ENCODE results near the gene STX4. TPM values are rescaled to one million over a fixed set of nuclear protein-coding genes. Genes with fewer than 3 reads are reported as not detected.

The STX4 gene
- total RNA-seq, 1 experiment from 2014 or later, result 65.2 TPM

DNA sequence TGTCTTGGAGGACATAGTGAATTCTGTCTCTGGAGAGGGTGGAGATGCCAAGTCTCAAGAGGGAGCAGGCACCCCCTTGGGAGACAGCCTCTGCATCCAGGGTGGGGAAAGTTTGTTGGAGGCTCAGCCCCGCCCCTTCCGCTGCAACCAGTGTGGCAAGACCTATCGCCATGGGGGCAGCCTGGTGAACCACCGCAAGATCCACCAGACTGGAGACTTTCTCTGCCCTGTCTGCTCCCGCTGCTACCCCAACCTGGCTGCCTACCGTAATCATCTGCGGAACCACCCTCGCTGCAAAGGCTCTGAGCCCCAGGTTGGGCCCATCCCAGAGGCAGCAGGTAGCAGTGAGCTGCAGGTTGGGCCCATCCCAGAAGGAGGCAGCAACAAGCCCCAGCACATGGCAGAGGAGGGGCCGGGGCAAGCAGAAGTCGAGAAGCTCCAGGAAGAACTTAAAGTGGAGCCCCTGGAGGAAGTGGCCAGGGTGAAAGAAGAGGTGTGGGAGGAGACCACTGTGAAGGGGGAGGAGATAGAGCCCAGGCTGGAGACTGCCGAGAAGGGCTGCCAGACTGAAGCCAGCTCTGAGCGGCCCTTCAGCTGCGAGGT lies 46.1 kb downstream of the STX4 start:
- DNase-seq (ENCODE audit: low read depth, low spot score) (no peak), ATAC-seq (no peak)
- Histone ChIP-seq H3K36me3 (ENCODE audit: control insufficient read depth, insufficient read depth, low read length) (peaks cover 4% of the 10 kb centered on the region), H3K4me1 (ENCODE audit: control insufficient read depth, insufficient read depth, low read length) (0 out of 2 replicates have a peak, but pooled peaks cover 4% of the 10 kb centered on the region), H3K9me3 (ENCODE audit: control insufficient read depth, insufficient read depth, low read depth, low read length) (no peaks in the 10 kb centered on the region), H3K27me3 (ENCODE audit: control insufficient read depth, insufficient read depth, low read length) (no peaks in the 10 kb centered on the region), H3K4me3 (ENCODE audit: low read depth in 2 of 2, low read length in 2 of 2) (no peak overlapping the region), H3K27ac (ENCODE audit: low read length) (no peak overlapping the region)
- intact Hi-C loops (cut with micrococcal nuclease; ENCODE audit: unreplicated experiment), result no loop called here
- POLR2A ChIA-PET, result no interaction called here
- CTCF ChIA-PET, result no interaction called here
- TF ChIP-seq SIN3A (IDR thresholded peaks at IDR 0.05; ENCODE audit: borderline replicate concordance, insufficient read depth, low read depth, low read length) (no peak), TCF7L2 (IDR thresholded peaks at IDR 0.05; ENCODE audit: low read depth, low read length) (no peak), POLR2AphosphoS5 (IDR thresholded peaks at IDR 0.05; ENCODE audit: low read depth, low read length) (no peak)
- TF ChIP-seq, protein P1, sequence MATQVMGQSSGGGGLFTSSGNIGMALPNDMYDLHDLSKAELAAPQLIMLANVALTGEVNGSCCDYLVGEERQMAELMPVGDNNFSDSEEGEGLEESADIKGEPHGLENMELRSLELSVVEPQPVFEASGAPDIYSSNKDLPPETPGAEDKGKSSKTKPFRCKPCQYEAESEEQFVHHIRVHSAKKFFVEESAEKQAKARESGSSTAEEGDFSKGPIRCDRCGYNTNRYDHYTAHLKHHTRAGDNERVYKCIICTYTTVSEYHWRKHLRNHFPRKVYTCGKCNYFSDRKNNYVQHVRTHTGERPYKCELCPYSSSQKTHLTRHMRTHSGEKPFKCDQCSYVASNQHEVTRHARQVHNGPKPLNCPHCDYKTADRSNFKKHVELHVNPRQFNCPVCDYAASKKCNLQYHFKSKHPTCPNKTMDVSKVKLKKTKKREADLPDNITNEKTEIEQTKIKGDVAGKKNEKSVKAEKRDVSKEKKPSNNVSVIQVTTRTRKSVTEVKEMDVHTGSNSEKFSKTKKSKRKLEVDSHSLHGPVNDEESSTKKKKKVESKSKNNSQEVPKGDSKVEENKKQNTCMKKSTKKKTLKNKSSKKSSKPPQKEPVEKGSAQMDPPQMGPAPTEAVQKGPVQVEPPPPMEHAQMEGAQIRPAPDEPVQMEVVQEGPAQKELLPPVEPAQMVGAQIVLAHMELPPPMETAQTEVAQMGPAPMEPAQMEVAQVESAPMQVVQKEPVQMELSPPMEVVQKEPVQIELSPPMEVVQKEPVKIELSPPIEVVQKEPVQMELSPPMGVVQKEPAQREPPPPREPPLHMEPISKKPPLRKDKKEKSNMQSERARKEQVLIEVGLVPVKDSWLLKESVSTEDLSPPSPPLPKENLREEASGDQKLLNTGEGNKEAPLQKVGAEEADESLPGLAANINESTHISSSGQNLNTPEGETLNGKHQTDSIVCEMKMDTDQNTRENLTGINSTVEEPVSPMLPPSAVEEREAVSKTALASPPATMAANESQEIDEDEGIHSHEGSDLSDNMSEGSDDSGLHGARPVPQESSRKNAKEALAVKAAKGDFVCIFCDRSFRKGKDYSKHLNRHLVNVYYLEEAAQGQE (IDR thresholded peaks at IDR 0.05; ENCODE audit: insufficient read depth in 1 of 2, low read depth in 2 of 2, low read length in 1 of 2), result no peak
- TF ChIP-seq, protein P2, sequence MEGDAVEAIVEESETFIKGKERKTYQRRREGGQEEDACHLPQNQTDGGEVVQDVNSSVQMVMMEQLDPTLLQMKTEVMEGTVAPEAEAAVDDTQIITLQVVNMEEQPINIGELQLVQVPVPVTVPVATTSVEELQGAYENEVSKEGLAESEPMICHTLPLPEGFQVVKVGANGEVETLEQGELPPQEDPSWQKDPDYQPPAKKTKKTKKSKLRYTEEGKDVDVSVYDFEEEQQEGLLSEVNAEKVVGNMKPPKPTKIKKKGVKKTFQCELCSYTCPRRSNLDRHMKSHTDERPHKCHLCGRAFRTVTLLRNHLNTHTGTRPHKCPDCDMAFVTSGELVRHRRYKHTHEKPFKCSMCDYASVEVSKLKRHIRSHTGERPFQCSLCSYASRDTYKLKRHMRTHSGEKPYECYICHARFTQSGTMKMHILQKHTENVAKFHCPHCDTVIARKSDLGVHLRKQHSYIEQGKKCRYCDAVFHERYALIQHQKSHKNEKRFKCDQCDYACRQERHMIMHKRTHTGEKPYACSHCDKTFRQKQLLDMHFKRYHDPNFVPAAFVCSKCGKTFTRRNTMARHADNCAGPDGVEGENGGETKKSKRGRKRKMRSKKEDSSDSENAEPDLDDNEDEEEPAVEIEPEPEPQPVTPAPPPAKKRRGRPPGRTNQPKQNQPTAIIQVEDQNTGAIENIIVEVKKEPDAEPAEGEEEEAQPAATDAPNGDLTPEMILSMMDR (IDR thresholded peaks at IDR 0.05), result no peak
- no TSS peak for BruUV-seq (replicated peaks)
- in situ Hi-C loops (cut with HindIII; ENCODE audit: low pct_unique_long_range_greater_than_20kb, low sequenced_read_pairs), result no loop called here

DNA sequence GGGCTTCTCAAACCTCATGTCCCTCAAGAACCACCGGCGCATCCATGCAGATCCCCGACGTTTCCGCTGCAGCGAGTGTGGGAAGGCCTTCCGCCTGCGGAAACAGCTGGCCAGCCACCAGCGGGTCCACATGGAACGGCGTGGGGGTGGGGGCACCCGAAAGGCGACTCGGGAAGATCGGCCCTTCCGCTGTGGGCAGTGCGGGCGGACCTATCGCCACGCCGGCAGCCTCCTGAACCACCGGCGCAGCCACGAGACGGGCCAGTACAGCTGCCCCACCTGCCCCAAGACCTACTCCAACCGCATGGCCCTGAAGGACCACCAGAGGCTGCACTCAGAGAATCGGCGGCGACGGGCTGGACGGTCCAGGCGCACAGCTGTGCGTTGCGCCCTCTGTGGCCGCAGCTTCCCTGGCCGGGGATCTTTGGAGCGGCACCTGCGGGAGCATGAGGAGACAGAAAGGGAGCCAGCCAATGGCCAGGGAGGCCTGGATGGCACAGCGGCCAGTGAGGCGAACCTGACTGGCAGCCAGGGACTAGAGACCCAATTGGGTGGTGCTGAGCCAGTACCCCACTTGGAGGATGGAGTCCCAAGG lies 46.8 kb downstream of the STX4 start:
- Histone ChIP-seq H3K4me1 (ENCODE audit: control insufficient read depth, insufficient read depth, low read length) (0 out of 2 replicates have a peak, but pooled peaks cover 1% of the 10 kb centered on the region), H3K4me3 (ENCODE audit: low read depth in 2 of 2, low read length in 2 of 2) (no peak overlapping the region), H3K36me3 (ENCODE audit: control insufficient read depth, insufficient read depth, low read length) (no peaks in the 10 kb centered on the region; the same call in none of the 2 replicates), H3K9me3 (ENCODE audit: control insufficient read depth, insufficient read depth, low read depth, low read length) (no peaks in the 10 kb centered on the region), H3K27me3 (ENCODE audit: control insufficient read depth, insufficient read depth, low read length) (no peaks in the 10 kb centered on the region), H3K27ac (ENCODE audit: low read length) (no peak overlapping the region)
- in situ Hi-C loops (cut with HindIII; ENCODE audit: low pct_unique_long_range_greater_than_20kb, low sequenced_read_pairs) (no loop called here), intact Hi-C loops (cut with micrococcal nuclease; ENCODE audit: unreplicated experiment) (no loop called here)
- CTCF ChIA-PET, result no interaction called here
- POLR2A ChIA-PET, result no interaction called here
- DNase-seq (ENCODE audit: low read depth, low spot score) (no peak), ATAC-seq (no peak)
- BruUV-seq (replicated peaks), result no TSS peak
- TF ChIP-seq SIN3A (IDR thresholded peaks at IDR 0.05; ENCODE audit: borderline replicate concordance, insufficient read depth, low read depth, low read length) (no peak), TCF7L2 (IDR thresholded peaks at IDR 0.05; ENCODE audit: low read depth, low read length) (no peak)
- TF ChIP-seq, protein P1 (IDR thresholded peaks at IDR 0.05; ENCODE audit: insufficient read depth in 1 of 2, low read depth in 2 of 2, low read length in 1 of 2), result no peak
- TF ChIP-seq, protein P2 (IDR thresholded peaks at IDR 0.05), result no peak

All from Panc1 (cell line).